H1 (cell line): Measurements from ENCODE around the gene TMEM45A.

Experiments
- CTCF ChIP-seq, 3 experiments: IDR thresholded peaks; 1 replicate in 2 of 3; 2 replicates in 1 of 3; pipeline versions ENCODE4 v1.5.1 to v1.6.1; 2011; ENCODE audit warnings: low read length in 3 of 3, mild to moderate bottlenecking in 3 of 3, inconsistent platforms in 2 of 3, low read depth in 1 of 3, moderate library complexity in 1 of 3; ENCODE audit not compliant: insufficient read depth in 1 of 3; ENCODE audit errors: control extremely low read depth in 1 of 3
- E2F6 ChIP-seq: IDR thresholded peaks from 2 replicates; pipeline ENCODE4 v1.6.1; 2012; ENCODE audit warnings: inconsistent platforms
- FOSL1 ChIP-seq: IDR thresholded peaks from 2 replicates; pipeline ENCODE4 v1.6.1; 2011; ENCODE audit warnings: mild to moderate bottlenecking, low read depth, low read length, moderate library complexity; ENCODE audit not compliant: insufficient read depth
- JUND ChIP-seq: IDR thresholded peaks from 2 replicates; pipeline ENCODE4 v1.6.1; 2011; ENCODE audit warnings: mild to moderate bottlenecking, improper control_type of control experiment, low read length
- KDM1A ChIP-seq: fragments of 200-600, 300-600 bp; sonication (generic); IDR thresholded peaks from 2 replicates; pipeline ENCODE4 v1.7.1; 2016; ENCODE audit warnings: mild to moderate bottlenecking, low read length, borderline replicate concordance
- POLR2A ChIP-seq, 2 experiments: IDR thresholded peaks; 1 replicate in 1 of 2; 2 replicates in 1 of 2; pipeline ENCODE4 v1.6.1; 2011; ENCODE audit warnings: low read depth in 2 of 2, low read length in 2 of 2, mild to moderate bottlenecking in 2 of 2; ENCODE audit errors: control extremely low read depth in 1 of 2
- POLR2AphosphoS5 ChIP-seq: IDR thresholded peaks from 2 replicates; pipeline ENCODE4 v1.6.1; 2011; ENCODE audit warnings: low read depth, low read length
- POU5F1 ChIP-seq: IDR thresholded peaks from 2 replicates; pipeline ENCODE4 v1.6.1; 2011; ENCODE audit warnings: low read depth, mild to moderate bottlenecking, low read length, moderate library complexity
- RFX5 ChIP-seq: IDR thresholded peaks from 2 replicates; pipeline ENCODE4 v1.6.1; 2011; ENCODE audit warnings: low read depth, low read length, improper control_type of control experiment, borderline replicate concordance
- SP1 ChIP-seq: IDR thresholded peaks from 2 replicates; pipeline ENCODE4 v1.6.1; 2011; ENCODE audit warnings: low read depth, low read length
- TAF1 ChIP-seq: IDR thresholded peaks from 2 replicates; pipeline ENCODE4 v1.6.1; 2011; ENCODE audit warnings: mild to moderate bottlenecking, low read depth, low read length
- TF ChIP-seq, protein P1 (sequence below): IDR thresholded peaks from 2 replicates; pipeline ENCODE4 v1.6.1; 2011; ENCODE audit warnings: low read depth, mild to moderate bottlenecking, low read length; ENCODE audit not compliant: insufficient read depth

- TF ChIP-seq CTCF (IDR thresholded peaks at IDR 0.05; ENCODE audit: control extremely low read depth in 1 of 3, insufficient read depth in 1 of 3, low read depth in 1 of 3, low read length in 3 of 3), result no peak
- no peak for TF ChIP-seq POLR2AphosphoS5
- TF ChIP-seq, protein P1, sequence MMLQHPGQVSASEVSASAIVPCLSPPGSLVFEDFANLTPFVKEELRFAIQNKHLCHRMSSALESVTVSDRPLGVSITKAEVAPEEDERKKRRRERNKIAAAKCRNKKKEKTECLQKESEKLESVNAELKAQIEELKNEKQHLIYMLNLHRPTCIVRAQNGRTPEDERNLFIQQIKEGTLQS, result no peak
- TF ChIP-seq JUND, result no peak
- no peak for TF ChIP-seq RFX5
- TF ChIP-seq POLR2A (IDR thresholded peaks at IDR 0.05; ENCODE audit: control extremely low read depth in 1 of 2, low read depth in 2 of 2, low read length in 2 of 2), result no peak
- TF ChIP-seq TAF1, result no peak
- TF ChIP-seq KDM1A, result no peak
- TF ChIP-seq POU5F1, result no peak
- TF ChIP-seq FOSL1, result no peak
- no peak for TF ChIP-seq SP1
- TF ChIP-seq E2F6, result no peak
Measured at GRCh38 chr3:100580147-100580546, 87.7 kb downstream of the TMEM45A start.
